ENCODE measurements around the gene RECQL5. TPM values are rescaled to one million over a fixed set of nuclear protein-coding genes. Genes with fewer than 3 reads are reported as not detected.

RECQL5 gene
- total RNA-seq, 3 donors from 2014 or later, result 29.3 to 41.9 (median 30.1) TPM

DNA sequence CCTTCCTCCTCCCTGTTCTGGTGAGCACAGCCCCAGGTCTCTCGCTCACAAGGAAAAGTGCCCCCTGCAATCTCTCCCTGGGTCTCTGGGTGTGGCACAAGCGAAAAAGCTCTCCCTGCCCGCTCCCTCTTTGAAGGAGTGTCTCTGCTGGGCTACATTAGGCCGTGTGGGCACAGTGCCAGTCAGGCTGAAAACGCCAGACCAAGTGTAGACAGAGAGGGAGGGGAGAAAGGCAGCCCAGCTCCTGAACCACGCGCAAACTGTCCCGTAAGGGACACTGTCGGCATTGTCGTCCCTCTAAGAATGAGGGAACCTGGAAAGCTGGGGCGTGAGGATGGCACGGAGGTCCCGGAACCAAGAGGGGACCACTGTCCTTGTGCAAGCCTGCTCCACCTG lies 29.8 kb downstream of the RECQL5 start:
- H3K36me3 ChIP-seq (ENCODE audit: low read depth), result no peaks in the 10 kb centered on the region
- intact Hi-C loops (cut with DNase I, micrococcal nuclease), result no loop called here
- no peak overlapping the region for H3K4me3 ChIP-seq
- ATAC-seq (no peak), DNase-seq (peak; percentile 69 to 73 (median 69))
- no peaks in the 10 kb centered on the region for H3K9me3 ChIP-seq
- H3K4me1 ChIP-seq (ENCODE audit: low read depth), result peaks cover 37% of the 10 kb centered on the region
- TF ChIP-seq, protein P1, sequence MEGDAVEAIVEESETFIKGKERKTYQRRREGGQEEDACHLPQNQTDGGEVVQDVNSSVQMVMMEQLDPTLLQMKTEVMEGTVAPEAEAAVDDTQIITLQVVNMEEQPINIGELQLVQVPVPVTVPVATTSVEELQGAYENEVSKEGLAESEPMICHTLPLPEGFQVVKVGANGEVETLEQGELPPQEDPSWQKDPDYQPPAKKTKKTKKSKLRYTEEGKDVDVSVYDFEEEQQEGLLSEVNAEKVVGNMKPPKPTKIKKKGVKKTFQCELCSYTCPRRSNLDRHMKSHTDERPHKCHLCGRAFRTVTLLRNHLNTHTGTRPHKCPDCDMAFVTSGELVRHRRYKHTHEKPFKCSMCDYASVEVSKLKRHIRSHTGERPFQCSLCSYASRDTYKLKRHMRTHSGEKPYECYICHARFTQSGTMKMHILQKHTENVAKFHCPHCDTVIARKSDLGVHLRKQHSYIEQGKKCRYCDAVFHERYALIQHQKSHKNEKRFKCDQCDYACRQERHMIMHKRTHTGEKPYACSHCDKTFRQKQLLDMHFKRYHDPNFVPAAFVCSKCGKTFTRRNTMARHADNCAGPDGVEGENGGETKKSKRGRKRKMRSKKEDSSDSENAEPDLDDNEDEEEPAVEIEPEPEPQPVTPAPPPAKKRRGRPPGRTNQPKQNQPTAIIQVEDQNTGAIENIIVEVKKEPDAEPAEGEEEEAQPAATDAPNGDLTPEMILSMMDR (IDR thresholded peaks at IDR 0.05), result no peak

DNA sequence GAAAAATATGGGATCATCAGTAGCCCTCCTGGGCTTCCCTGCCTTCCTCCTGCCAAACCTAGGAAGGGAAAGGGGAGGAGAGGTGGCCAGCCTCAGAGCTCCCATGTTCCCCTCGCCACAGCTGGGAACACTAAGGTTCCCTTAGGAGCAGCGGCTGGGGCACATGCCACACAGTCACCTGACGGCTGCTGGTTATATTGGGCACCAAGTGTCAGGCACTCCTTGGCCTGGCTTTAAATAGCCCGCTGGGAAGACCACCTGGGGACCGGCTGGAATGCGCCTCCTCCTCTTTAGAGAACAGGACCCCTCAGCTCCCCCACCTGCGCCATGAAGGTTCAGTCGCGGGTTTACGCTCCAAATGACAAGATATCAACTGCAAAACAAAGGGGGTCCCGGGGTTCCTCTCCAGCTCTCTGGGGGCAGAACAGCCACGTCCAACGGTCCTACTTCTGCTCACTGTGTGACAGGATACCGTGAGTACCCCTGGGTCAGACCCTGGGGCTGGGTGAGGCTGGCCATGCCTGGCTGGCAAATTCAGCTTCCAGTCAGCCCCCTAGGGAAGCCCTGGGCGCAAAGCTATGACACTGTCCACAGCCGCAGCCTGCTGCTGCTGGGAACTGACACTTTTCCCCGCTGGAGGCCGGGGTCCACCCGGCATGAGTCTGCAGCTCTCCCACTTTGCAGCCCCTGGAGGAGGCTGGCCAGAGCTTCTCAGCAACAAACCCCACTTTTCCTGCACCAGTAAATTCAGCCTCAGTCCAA lies 30.4 kb downstream of the RECQL5 start:
- no peak for ATAC-seq
- Histone ChIP-seq H3K9me3 (no peaks in the 10 kb centered on the region), H3K36me3 (ENCODE audit: low read depth) (no peaks in the 10 kb centered on the region), H3K4me3 (no peak overlapping the region), H3K4me1 (ENCODE audit: low read depth) (peaks cover 37% of the 10 kb centered on the region)
- TF ChIP-seq, protein P1 (IDR thresholded peaks at IDR 0.05), result no peak
- intact Hi-C loops (cut with DNase I, micrococcal nuclease), result no loop called here
- DNase-seq, result peak; percentile 9 to 48 (median 28)

DNA sequence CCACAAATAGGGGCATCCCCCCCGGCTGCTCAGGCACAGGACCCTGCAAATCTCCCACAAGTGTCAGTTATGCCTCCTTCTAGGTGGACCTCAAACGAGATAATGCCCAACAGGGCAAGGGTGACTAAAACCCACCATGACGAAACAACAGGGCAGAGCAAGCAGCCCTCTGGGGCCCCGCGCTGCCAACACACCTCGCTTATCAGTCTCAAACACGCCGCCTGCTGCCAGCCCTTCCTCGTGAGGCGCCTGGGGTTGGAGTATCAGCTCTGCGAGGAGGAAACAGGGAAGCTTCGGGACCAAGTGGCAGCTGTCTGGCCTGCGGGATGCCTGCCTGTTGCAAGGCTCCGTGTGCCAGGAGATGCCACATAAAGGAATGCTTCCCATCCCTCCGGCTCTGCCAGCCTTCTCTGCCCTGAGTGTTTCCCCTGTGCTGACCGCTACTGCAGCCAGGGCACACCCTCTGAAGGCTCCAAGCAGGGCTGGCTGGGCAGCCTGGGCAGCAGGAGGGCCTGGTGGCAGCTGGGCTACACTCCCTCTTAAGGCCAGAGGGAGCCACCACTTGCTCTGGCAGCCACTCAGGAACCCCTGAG lies 31.2 kb downstream of the RECQL5 start:
- Histone ChIP-seq H3K36me3 (ENCODE audit: low read depth) (no peaks in the 10 kb centered on the region), H3K4me1 (ENCODE audit: low read depth) (peaks cover 37% of the 10 kb centered on the region), H3K9me3 (no peaks in the 10 kb centered on the region), H3K4me3 (no peak overlapping the region)
- TF ChIP-seq, protein P1 (IDR thresholded peaks at IDR 0.05), result no peak
- DNase-seq (peak; percentile 74 to 77 (median 75)), ATAC-seq (peak; percentile 54)
- intact Hi-C loops (cut with DNase I, micrococcal nuclease), result no loop called here

DNA sequence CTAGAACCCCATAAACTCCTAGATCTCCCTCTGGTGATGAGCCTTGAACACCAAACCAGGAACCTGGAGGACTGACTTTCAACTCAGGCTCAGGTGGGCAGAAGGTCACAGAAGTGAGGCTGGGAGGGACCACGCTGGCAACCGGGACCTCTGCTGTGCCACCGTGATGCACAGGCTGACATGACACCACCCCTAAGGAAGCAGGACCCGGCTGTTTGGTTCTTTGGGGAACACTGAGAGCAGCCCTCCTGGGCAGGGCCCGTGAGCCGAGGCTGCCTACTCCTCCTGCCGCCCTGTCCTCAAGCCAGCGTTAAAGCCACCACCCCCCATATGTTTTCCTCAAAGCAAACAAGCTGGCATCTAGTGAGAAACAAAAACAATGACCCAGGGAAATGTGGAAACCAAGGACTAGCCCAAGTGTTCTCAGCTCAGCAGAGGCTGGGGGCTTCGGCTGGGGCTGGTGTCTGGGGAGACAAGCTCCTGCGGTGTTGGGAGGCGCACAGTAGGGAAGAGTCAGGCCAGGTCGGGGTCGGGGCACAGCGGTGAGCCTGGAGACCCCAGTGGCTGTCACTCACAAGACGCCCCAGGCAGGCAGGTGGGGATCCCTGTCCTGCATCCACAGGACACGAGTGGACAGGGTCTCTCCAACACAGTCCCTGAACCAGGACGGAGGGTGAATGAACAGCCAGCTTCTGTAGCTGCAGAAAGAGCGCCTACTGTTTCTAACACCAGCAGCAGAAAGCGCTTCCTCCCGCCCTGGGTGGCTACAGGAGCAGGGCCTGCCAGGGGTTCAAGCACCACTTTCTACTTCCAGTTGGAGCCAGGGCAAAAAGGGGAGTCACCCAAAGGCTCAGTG lies 32.0 kb downstream of the RECQL5 start:
- Histone ChIP-seq H3K4me3 (no peak overlapping the region), H3K9me3 (no peaks in the 10 kb centered on the region), H3K36me3 (ENCODE audit: low read depth) (no peaks in the 10 kb centered on the region), H3K4me1 (ENCODE audit: low read depth) (peaks cover 37% of the 10 kb centered on the region)
- ATAC-seq (no peak), DNase-seq (peak in 2 of 3 donors; percentile 38 to 52)
- intact Hi-C loops (cut with DNase I, micrococcal nuclease), result loop anchor here in 1 of 2 donors (5.0 kb wide), 1 partner anchor 117 kb away; no protein-coding TSS in a partner anchor
- TF ChIP-seq, protein P1 (IDR thresholded peaks at IDR 0.05), result no peak

DNA sequence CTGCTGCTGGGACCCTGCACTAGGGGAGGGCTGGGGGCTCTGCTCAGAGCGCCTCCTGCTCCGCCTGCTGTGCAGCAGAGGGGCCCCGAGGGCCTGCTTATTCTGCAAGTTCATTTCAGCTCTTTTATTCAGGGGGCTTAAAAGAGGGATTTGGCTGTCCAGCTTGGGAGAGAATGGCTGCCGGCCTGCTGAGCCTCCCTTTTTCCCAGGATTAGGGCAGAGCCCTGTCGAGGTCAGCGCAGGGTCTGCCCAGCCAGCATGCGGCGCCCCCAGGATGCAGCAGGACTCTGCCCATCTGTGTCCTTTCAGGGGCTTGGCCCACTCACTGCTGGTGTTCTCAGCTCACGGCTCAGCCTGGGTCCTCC lies 32.6 kb downstream of the RECQL5 start:
- ATAC-seq, result no peak
- intact Hi-C loops (cut with DNase I, micrococcal nuclease), result loop anchor here in 1 of 2 donors (5.0 kb wide), 1 partner anchor 118 kb away; no protein-coding TSS in a partner anchor

More for the DNA sequence above, 32.6 kb downstream of the RECQL5 start:
- TF ChIP-seq, protein P1 (IDR thresholded peaks at IDR 0.05), result no peak
- Histone ChIP-seq H3K9me3 (no peaks in the 10 kb centered on the region), H3K4me3 (no peak overlapping the region), H3K4me1 (ENCODE audit: low read depth) (peaks cover 37% of the 10 kb centered on the region), H3K36me3 (ENCODE audit: low read depth) (no peaks in the 10 kb centered on the region)
- peak in 1 of 3 donors; percentile 27 for DNase-seq
